Brain microvascular endothelial cell (primary cell): Measurements from ENCODE around the gene HHIP.

Experiments
- DNase-seq: peaks from one replicate; pipeline ENCODE4 v3.0.0-alpha.2; 2020
- H3K27ac ChIP-seq: fragments of 250-450 bp; sonication (Bioruptor Pico); 2 replicates; pipeline ENCODE4 v1.5.1; 2020; ENCODE audit warnings: mild to moderate bottlenecking, moderate library complexity
- H3K27me3 ChIP-seq: fragments of 250-450 bp; sonication (Bioruptor Pico); replicated peaks from 2 replicates; pipeline ENCODE4 v1.5.1; 2020; ENCODE audit warnings: mild to moderate bottlenecking
- H3K36me3 ChIP-seq: fragments of 250-450 bp; sonication (Bioruptor Pico); replicated peaks from 2 replicates; pipeline ENCODE4 v1.5.1; 2020; ENCODE audit warnings: mild to moderate bottlenecking
- H3K4me3 ChIP-seq: 2 replicates; pipeline ENCODE4 v1.5.1; 2011; ENCODE audit warnings: low read depth, mild to moderate bottlenecking, control low read depth, low read length, moderate library complexity
- in situ Hi-C: cut with HindIII; loops from 2 replicates; pipeline ENCODE4 v1.10.0; 2017; ENCODE audit warnings: low sequenced_read_pairs, low pct_ligation_motif_present
- TF ChIP-seq, protein P1 (sequence below): IDR thresholded peaks from 2 replicates; pipeline ENCODE4 v1.5.1; 2011; ENCODE audit warnings: low read depth, mild to moderate bottlenecking, moderate library complexity, low read length, control low read depth, inconsistent platforms; ENCODE audit errors: missing control alignments

The HHIP gene

DNA sequence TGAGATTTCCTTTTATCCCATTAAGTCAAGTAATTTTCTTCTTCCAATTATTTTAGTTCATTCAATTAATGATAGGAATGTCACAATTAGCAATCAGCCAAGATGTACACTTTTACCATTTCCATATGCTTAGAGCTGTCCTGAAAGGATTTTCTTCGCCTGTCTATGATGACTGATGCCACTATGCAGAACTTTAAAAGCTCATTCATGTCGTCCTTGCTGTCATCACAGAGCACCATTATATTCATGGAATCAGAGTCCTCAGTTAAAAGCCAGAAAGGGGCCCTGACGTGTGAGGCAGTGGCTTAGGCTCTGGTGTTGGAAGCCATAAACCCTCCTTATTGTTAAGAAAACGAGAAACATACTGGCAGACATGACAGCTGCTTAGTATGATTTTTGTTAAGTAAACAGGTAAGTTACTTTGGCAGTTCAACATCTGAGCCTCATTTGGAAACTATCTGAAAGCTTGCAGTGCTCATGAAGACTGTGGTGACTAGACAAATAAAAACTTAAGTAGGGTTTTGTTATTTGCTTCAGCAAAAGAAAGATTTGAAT lies 73.1 kb downstream of the HHIP start:
- Histone ChIP-seq H3K4me3 (no peak overlapping the region), H3K27me3 (no peaks in the 10 kb centered on the region), H3K36me3 (peaks cover 67% of the 10 kb centered on the region), H3K27ac (no peak overlapping the region)
- in situ Hi-C loops: no loop called here
- TF ChIP-seq, protein P1, sequence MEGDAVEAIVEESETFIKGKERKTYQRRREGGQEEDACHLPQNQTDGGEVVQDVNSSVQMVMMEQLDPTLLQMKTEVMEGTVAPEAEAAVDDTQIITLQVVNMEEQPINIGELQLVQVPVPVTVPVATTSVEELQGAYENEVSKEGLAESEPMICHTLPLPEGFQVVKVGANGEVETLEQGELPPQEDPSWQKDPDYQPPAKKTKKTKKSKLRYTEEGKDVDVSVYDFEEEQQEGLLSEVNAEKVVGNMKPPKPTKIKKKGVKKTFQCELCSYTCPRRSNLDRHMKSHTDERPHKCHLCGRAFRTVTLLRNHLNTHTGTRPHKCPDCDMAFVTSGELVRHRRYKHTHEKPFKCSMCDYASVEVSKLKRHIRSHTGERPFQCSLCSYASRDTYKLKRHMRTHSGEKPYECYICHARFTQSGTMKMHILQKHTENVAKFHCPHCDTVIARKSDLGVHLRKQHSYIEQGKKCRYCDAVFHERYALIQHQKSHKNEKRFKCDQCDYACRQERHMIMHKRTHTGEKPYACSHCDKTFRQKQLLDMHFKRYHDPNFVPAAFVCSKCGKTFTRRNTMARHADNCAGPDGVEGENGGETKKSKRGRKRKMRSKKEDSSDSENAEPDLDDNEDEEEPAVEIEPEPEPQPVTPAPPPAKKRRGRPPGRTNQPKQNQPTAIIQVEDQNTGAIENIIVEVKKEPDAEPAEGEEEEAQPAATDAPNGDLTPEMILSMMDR: no peak
- no peak for DNase-seq

DNA sequence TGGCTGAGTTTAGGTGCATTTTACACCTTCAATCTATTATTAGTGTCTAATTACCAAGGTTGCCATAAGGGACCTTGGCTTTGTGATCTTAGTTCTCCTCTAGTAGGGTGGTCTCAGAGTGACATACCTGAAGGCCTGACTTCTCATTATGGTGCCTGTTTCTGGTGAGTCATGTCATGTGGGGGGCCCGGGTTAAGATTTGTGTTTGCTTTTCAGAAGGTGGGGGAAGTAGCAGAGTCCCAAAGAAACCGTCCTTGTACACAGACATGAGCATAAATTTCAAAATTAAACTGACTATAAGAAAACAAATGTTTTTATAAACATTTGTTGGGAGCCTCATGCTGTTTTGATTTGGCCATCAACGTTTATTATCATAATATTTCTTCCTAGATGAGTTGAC lies 74.5 kb downstream of the HHIP start:
- H3K27me3 ChIP-seq: no peaks in the 10 kb centered on the region
- H3K36me3 ChIP-seq: peaks cover 57% of the 10 kb centered on the region
- no peak overlapping the region for H3K27ac ChIP-seq
- TF ChIP-seq, protein P1: no peak
- in situ Hi-C loops: no loop called here
- no peak overlapping the region for H3K4me3 ChIP-seq
- no peak for DNase-seq

DNA sequence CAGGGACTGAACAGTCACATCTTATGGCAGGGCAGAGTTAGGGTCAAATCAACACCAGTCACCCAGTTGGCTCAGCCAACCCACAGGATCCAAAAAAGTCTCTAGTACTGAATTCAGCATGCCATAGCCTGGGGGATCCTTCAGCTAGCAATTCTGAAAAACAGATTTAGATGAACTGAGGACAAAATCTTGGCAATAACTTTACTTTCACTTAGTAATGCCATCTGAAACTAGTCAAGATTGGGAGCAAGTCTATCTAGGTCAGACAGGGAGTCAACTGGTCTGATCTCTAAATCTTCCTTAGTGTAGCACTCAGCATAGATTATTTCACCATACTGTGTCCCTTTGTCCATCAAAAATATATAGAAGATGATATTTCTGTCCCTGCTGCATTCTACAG lies 76.0 kb downstream of the HHIP start:
- DNase-seq: no peak
- Histone ChIP-seq H3K4me3 (no peak overlapping the region), H3K36me3 (peaks cover 59% of the 10 kb centered on the region), H3K27ac (no peak overlapping the region), H3K27me3 (no peaks in the 10 kb centered on the region)
- in situ Hi-C loops: no loop called here
- TF ChIP-seq, protein P1: no peak

DNA sequence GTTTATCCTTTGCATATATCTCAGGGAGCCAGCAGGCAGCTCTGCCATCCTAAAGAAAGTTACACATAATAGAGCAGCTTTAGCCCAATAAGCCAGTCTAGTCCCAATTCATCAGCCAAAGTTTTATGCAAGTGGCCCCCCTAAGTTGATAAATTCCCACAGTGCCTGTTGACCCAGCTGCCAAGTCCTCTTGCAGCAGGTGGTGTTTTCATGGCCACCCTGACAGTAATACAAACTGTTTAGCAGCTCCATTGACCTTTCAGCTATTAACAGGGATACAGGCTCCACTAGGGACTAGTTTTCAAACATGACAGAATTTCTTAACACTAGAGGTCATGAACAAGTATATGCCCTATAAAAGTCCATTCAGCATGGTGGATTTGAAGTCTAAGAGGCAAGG lies 77.5 kb downstream of the HHIP start:
- TF ChIP-seq, protein P1: no peak
- Histone ChIP-seq H3K27ac (no peak overlapping the region), H3K36me3 (peaks cover 49% of the 10 kb centered on the region), H3K4me3 (no peak overlapping the region), H3K27me3 (no peaks in the 10 kb centered on the region)
- in situ Hi-C loops: no loop called here
- no peak for DNase-seq

DNA sequence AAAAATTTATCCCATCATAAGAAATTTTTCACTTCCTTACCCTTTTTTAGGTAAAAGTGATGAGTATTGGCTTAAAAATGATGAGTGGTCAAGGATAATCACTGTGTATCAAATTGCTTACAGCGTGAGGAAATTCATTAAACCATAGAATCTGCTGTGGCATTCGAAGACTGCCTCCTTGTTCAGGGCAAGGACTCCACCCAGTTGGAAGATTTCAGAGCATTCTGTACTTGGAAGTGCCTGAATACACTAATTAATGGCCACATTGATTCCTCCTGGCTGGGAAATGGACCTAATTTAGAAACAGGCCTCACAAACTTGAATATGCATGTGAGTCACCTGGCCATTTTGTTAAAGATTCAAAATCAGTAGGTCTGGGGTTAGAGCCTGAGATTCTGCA lies 83.2 kb downstream of the HHIP start:
- TF ChIP-seq, protein P1: no peak
- Histone ChIP-seq H3K4me3 (no peak overlapping the region), H3K27ac (no peak overlapping the region), H3K36me3 (peaks cover 10% of the 10 kb centered on the region), H3K27me3 (no peaks in the 10 kb centered on the region)
- no peak for DNase-seq
- in situ Hi-C loops: no loop called here
